Breast epithelium (tissue), 3 donors: Measurements from ENCODE around the gene KIF6.

ENCODE experiments used
- CTCF ChIP-seq, 3 donors: fragments of 450-650 bp; IDR thresholded peaks; one replicate each; pipeline ENCODE4 v1.5.1; 2016 to 2017; ENCODE audit warnings: antibody characterized with exemption in 3 of 3, mild to moderate bottlenecking in 3 of 3, moderate library complexity in 3 of 3
- POLR2A ChIP-seq: fragments of 450-650 bp; IDR thresholded peaks from one replicate; pipeline ENCODE4 v1.6.1; 2016; ENCODE audit warnings: antibody characterized with exemption, mild to moderate bottlenecking, moderate library complexity
- POLR2AphosphoS5 ChIP-seq, 3 donors: sonication (generic); formaldehyde crosslinking; IDR thresholded peaks; one replicate each; pipeline ENCODE4 v1.6.1; 2017; ENCODE audit warnings: antibody characterized with exemption in 3 of 3

- TF ChIP-seq POLR2A: no peak
- TF ChIP-seq CTCF (IDR thresholded peaks at IDR 0.05): no peak
- TF ChIP-seq POLR2AphosphoS5 (IDR thresholded peaks at IDR 0.05): no peak
These were observed 383.3 kb downstream of the KIF6 start for GRCh38 chr6:39341937-39342336.
